K562 (cell line): ENCODE data around the gene CDC42SE2. TPM values are rescaled to one million over a fixed set of nuclear protein-coding genes. Genes with fewer than 3 reads are reported as not detected.

ENCODE experiments used
- ARNT ChIP-seq, 2 experiments: fragments of 450-650 bp; IDR thresholded peaks; 2 replicates each; pipeline ENCODE4 v1.6.1; 2016; ENCODE audit warnings: mild to moderate bottlenecking in 1 of 2
- ATF3 ChIP-seq, 2 experiments: fragments of 450-650 bp in 1 of 2; sonication (generic) in 1 of 2; formaldehyde crosslinking in 1 of 2; IDR thresholded peaks in 1 of 2; conservative IDR thresholded peaks in 1 of 2; 2 replicates each; pipeline versions ENCODE4 v1.6.1 to v1.8.1; 2016 to 2023; ENCODE audit warnings: mild to moderate bottlenecking in 2 of 2, moderate library complexity in 2 of 2, inconsistent platforms in 1 of 2, missing genetic modification reagents in 1 of 2
- CBFA2T2 ChIP-seq: fragments of 450-650 bp; conservative IDR thresholded peaks from 2 replicates; pipeline ENCODE4 v1.6.1; 2017; ENCODE audit warnings: mild to moderate bottlenecking
- CREB3 ChIP-seq: fragments of 450-650 bp; conservative IDR thresholded peaks from 2 replicates; pipeline ENCODE4 v1.6.1; 2016; ENCODE audit warnings: missing genetic modification characterization, low read depth, mild to moderate bottlenecking, missing compliant biosample characterization, moderate library complexity
- DACH1 ChIP-seq: fragments of 450-650 bp; IDR thresholded peaks from 2 replicates; pipeline ENCODE4 v1.6.1; 2018; ENCODE audit not compliant: partially characterized antibody
- E2F8 ChIP-seq: fragments of 450-650 bp; IDR thresholded peaks from 2 replicates; pipeline ENCODE4 v1.7.1; 2018; ENCODE audit warnings: mild to moderate bottlenecking, low read depth; ENCODE audit not compliant: partially characterized antibody
- HMGN3 ChIP-seq: IDR thresholded peaks from 2 replicates; pipeline ENCODE4 v1.6.1; 2011; ENCODE audit warnings: borderline replicate concordance, low read depth, mild to moderate bottlenecking, mixed read lengths, low read length; ENCODE audit not compliant: insufficient read length; ENCODE audit errors: extremely low read depth
- NCOA1 ChIP-seq: fragments of 450-650 bp; IDR thresholded peaks from 2 replicates; pipeline ENCODE4 v1.6.1; 2016; ENCODE audit warnings: low read depth
- NR2C2 ChIP-seq, 2 experiments: fragments of 200-800 bp in 1 of 2; sonication (Bioruptor generic) in 1 of 2; sonication (generic) in 1 of 2; formaldehyde crosslinking in 1 of 2; IDR thresholded peaks; 2 replicates each; pipeline versions ENCODE4 v1.6.1 to v1.8.0; 2016 to 2022; ENCODE audit warnings: mild to moderate bottlenecking in 1 of 2, missing compliant biosample characterization in 1 of 2, missing genetic modification characterization in 1 of 2, missing genetic modification reagents in 1 of 2
- RAD21 ChIP-seq, 2 experiments: fragments of 250-450 bp in 1 of 2; fragments of 450-650 bp in 1 of 2; sonication (Bioruptor Pico) in 1 of 2; formaldehyde crosslinking in 1 of 2; IDR thresholded peaks in 1 of 2; conservative IDR thresholded peaks in 1 of 2; 2 replicates each; pipeline versions ENCODE4 v1.4.0 to v1.8.0; 2020 to 2022; ENCODE audit warnings: mild to moderate bottlenecking in 2 of 2, moderate library complexity in 1 of 2
- SMAD2 ChIP-seq: fragments of 150-350 bp; IDR thresholded peaks from 2 replicates; pipeline ENCODE4 v1.6.1; 2014; ENCODE audit warnings: low read depth, mild to moderate bottlenecking, low read length
- SMARCC2 ChIP-seq: fragments of 450-650 bp; IDR thresholded peaks from 2 replicates; pipeline ENCODE4 v1.6.1; 2017; ENCODE audit warnings: antibody characterized with exemption, moderate library complexity, mild to moderate bottlenecking, low read depth
- SRF ChIP-seq, 2 experiments: fragments of 250-450, 450-650 bp in 1 of 2; sonication (Bioruptor Pico) in 1 of 2; sonication (generic) in 1 of 2; formaldehyde crosslinking; IDR thresholded peaks; 2 replicates each; pipeline versions ENCODE4 v1.5.0 to v1.5.1; 2020 to 2022; ENCODE audit warnings: mild to moderate bottlenecking in 1 of 2, missing genetic modification reagents in 1 of 2
- ZFX ChIP-seq: sonication (generic); formaldehyde crosslinking; IDR thresholded peaks from 2 replicates; pipeline ENCODE4 v1.8.0; 2022; ENCODE audit warnings: mild to moderate bottlenecking, missing genetic modification reagents, moderate library complexity
- polyA plus RNA-seq, 8 experiments: library from polyadenylated mRNA; depleted of rRNA in 4 of 8; stranded (reverse) in 5 of 8; unstranded in 3 of 8; fragments of >200 nt; fragmentation: Nextera tagmentation in 2 of 8; fragmentation: Illumina TruSeq in 1 of 8; extraction: Ambion mirVana in 2 of 8; extraction: Trizol in 1 of 8; gene quantifications; 2 replicates each; pipeline versions ENCODE4 v1.2.1 to v1.2.3, GENCODE V29; 2011 to 2014; ENCODE audit warnings: inconsistent platforms in 1 of 8, missing spikeins in 1 of 8
- total RNA-seq, 7 experiments: library from RNA; depleted of rRNA in 6 of 7; stranded (reverse); fragments of >200 nt in 6 of 7; fragmentation: Illumina TruSeq in 2 of 7; extraction: Trizol in 2 of 7; gene quantifications; 2 replicates each; pipeline versions ENCODE4 v1.2.1 to v1.2.3, GENCODE V29; 2011 to 2021; ENCODE audit warnings: low replicate concordance in 1 of 7
- TF ChIP-seq, protein P1 (sequence below): fragments of 200-800 bp; sonication (Bioruptor generic); IDR thresholded peaks from 2 replicates; pipeline ENCODE4 v1.6.1; 2017; ENCODE audit warnings: missing genetic modification characterization, missing compliant biosample characterization
- TF ChIP-seq, protein P2 (sequence below), 2 experiments: fragments of 150-350 bp in 1 of 2; IDR thresholded peaks; 2 replicates each; pipeline ENCODE4 v1.6.1; 2012 to 2016; ENCODE audit warnings: low read depth in 2 of 2, low read length in 2 of 2, mild to moderate bottlenecking in 1 of 2, moderate library complexity in 1 of 2

Gene CDC42SE2
- total and polyA plus RNA-seq, 9 of the 15 experiments (the other 6 are each of a cell fraction or from before 2014, with no cell fraction given) = 24.8 to 44.3 (median 32.7) TPM

DNA sequence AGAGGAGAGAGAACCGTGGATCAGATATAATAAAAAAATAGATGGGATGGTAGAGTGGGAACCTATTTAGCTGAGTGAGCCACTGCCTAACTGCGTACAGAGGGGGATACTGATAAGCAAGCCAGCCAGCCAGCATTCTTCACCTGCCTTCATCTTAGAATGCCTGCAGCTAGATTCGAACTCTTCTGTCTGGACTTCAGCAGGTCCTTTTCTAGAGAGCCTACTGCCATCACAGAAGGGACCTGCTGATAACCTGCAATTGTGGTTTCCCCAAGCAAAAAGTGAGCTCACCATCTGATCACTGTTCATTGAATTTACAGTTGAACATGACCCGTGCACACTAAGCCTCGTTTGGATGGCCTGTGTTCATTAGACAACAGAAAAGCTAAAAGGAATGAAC, 109.4 kb downstream of the CDC42SE2 start (continued):
- TF ChIP-seq, protein P1, sequence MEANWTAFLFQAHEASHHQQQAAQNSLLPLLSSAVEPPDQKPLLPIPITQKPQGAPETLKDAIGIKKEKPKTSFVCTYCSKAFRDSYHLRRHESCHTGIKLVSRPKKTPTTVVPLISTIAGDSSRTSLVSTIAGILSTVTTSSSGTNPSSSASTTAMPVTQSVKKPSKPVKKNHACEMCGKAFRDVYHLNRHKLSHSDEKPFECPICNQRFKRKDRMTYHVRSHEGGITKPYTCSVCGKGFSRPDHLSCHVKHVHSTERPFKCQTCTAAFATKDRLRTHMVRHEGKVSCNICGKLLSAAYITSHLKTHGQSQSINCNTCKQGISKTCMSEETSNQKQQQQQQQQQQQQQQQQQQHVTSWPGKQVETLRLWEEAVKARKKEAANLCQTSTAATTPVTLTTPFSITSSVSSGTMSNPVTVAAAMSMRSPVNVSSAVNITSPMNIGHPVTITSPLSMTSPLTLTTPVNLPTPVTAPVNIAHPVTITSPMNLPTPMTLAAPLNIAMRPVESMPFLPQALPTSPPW (CRISPR knock-in tag) = no peak
- TF ChIP-seq CBFA2T2 (peak; percentile 86), SMAD2 (no peak), HMGN3 (no peak), CREB3 (tag) (0 out of 2 replicates have a peak, but pooled peaks have one; percentile 23), E2F8 (no peak), ZFX (CRISPR knock-in tag) (no peak), SRF (CRISPR knock-in tag; IDR thresholded peaks at IDR 0.05) (no peak), NR2C2 (CRISPR knock-in tag; IDR thresholded peaks at IDR 0.05) (no peak), NR2C2 (tag; IDR thresholded peaks at IDR 0.05) (no peak), ARNT (IDR thresholded peaks at IDR 0.05) (peak; percentile 61 to 99; a peak in 2 of 4 replicates), NCOA1 (peak; percentile 48; the same call in 1 of the 2 replicates), DACH1 (no peak), SMARCC2 (peak; percentile 40; the same call in 1 of the 2 replicates), ATF3 (IDR thresholded peaks at IDR 0.05) (peak; percentile 62), ATF3 (CRISPR knock-in tag; conservative IDR thresholded peaks at IDR 0.05) (no peak), RAD21 (CRISPR knock-in tag; conservative IDR thresholded peaks at IDR 0.05 in 1 of 2, IDR thresholded peaks at IDR 0.05 in 1 of 2) (peak in 1 of 2 experiments; percentile 25; a peak in 1 of 4 replicates)
- TF ChIP-seq, protein P2, sequence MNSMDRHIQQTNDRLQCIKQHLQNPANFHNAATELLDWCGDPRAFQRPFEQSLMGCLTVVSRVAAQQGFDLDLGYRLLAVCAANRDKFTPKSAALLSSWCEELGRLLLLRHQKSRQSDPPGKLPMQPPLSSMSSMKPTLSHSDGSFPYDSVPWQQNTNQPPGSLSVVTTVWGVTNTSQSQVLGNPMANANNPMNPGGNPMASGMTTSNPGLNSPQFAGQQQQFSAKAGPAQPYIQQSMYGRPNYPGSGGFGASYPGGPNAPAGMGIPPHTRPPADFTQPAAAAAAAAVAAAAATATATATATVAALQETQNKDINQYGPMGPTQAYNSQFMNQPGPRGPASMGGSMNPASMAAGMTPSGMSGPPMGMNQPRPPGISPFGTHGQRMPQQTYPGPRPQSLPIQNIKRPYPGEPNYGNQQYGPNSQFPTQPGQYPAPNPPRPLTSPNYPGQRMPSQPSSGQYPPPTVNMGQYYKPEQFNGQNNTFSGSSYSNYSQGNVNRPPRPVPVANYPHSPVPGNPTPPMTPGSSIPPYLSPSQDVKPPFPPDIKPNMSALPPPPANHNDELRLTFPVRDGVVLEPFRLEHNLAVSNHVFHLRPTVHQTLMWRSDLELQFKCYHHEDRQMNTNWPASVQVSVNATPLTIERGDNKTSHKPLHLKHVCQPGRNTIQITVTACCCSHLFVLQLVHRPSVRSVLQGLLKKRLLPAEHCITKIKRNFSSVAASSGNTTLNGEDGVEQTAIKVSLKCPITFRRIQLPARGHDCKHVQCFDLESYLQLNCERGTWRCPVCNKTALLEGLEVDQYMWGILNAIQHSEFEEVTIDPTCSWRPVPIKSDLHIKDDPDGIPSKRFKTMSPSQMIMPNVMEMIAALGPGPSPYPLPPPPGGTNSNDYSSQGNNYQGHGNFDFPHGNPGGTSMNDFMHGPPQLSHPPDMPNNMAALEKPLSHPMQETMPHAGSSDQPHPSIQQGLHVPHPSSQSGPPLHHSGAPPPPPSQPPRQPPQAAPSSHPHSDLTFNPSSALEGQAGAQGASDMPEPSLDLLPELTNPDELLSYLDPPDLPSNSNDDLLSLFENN (IDR thresholded peaks at IDR 0.05; ENCODE audit: low read depth in 2 of 2, low read length in 2 of 2) = peak in 1 of 2 experiments; percentile 64; a peak in 1 of 4 replicates
